ENCODE measurements around the gene L3MBTL3.
A peak's percentile ranks its signal among the peaks of the same experiment; 100 is the strongest.

Gene L3MBTL3

GRCh38 chr6:130018292-130018743 is at the start of gene L3MBTL3:
Gene L3MBTL3, plus strand, starts transcription at chr6:130018581. Its CDS starts 24,119 bp downstream, at chr6:130042700.
- DNase-seq (ENCODE audit: insufficient read length, low spot score) = peak; percentile 62
- no peak for TF ChIP-seq POLR2A (IDR thresholded peaks at IDR 0.05; ENCODE audit: low read depth, low read length)
- FAIRE-seq = no peak

DNA sequence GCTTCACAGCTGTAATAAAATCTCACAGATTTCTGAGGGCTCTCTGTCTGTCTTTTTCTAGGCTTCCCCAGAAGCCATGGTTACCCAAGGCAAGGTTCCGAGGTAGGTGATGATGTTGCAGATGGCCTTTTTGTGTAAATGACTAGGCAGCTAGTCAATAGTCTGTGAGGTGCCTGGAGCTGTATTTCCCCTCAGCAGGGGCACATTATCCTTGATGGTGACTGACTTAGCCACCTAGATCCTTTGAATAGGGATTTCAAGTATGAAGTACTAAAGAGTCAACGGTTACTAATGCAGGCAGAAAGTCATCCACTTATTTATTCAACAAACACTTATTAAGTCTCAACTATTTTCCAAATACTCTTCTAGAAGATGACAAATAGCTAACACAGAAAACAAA is 49.3 kb upstream of the L3MBTL3 start:
- no peak for DNase-seq (ENCODE audit: insufficient read length, low spot score)

DNA sequence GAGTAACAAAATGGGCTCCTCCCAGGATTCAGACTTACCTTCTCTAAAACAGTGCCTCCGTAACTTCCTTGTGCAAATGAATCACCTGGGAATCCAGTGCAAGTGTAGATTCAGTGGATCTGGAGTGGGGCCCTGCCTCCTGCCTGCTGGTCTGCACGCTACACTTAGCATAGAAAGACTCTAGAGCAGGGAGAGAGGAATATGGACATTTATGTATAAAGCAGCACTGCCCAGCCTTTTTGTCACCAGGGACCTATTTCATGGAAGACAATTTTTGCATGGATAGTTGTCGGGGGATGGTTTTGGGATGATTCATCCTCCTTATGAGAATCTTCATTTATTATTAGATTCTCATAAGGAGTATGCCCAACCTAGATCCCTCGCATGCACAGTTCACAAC is 42.3 kb upstream of the L3MBTL3 start:
- TF ChIP-seq POLR2A (IDR thresholded peaks at IDR 0.05; ENCODE audit: low read depth, low read length) = no peak
- no peak for DNase-seq (ENCODE audit: insufficient read length, low spot score)
- no peak for FAIRE-seq

More for the DNA sequence above, 49.3 kb upstream of the L3MBTL3 start:
- FAIRE-seq = no peak
- TF ChIP-seq POLR2A (IDR thresholded peaks at IDR 0.05; ENCODE audit: low read depth, low read length) = no peak

DNA sequence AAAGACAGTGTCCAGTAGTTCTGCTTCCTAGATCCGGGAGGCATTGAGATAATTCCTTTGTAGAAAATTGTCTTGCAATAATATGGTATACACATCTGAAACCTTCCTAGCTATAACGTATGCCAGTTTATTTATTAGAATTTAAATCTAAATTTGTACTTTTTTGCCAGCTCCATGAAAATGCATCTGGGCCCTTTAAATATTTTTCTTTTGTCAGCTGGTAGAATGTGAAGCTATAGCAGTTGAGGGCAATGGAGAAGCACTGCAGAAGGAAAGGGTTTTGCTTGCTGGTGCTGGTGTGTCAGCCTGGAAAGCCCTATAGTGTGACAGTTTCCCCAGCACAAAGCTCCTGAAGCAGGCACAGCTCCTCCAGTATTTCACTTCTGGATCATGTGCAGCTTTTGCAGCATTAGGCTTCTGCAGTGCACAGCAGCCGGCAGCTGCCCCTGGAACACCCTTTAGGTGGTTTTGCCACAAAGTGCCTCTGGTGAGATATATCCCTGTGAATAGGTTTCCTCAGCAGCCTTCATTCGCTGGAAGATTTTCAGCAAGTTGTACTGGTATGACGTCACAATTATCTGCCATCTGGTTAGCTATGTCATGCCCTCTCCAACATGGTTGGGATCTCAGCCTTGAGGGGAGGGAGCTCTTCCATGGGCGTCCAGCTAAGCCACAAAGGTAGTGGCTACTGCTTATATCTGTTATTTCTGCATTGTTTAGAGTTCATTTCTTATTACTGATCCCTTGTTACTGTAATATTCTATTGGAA is 40.0 kb upstream of the L3MBTL3 start:
- no peak for TF ChIP-seq POLR2A (IDR thresholded peaks at IDR 0.05; ENCODE audit: low read depth, low read length)
- no peak for FAIRE-seq
- DNase-seq (ENCODE audit: insufficient read length, low spot score) = no peak

DNA sequence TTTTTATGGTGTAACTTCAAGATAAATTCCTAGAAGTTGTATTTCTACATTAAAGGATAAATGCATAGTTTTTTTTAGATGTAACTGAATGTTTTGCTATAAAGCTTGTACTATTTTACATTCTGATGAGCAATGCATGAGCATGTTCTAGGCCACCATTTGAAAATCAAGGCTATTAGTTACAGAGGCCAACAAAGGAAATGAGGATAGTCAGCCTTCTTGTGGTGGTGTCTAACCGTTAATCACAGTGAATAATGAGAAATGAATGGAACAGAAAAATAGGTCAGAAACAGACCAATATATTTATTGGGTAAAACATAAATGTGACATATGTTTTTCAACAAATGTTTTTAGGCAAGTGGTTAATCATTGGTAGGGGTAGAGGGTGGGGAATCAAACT is 37.6 kb upstream of the L3MBTL3 start:
- no peak for DNase-seq (ENCODE audit: insufficient read length, low spot score)
- TF ChIP-seq POLR2A (IDR thresholded peaks at IDR 0.05; ENCODE audit: low read depth, low read length) = no peak
- FAIRE-seq = no peak

- DNase-seq (ENCODE audit: insufficient read length, low spot score) (no peak), FAIRE-seq (no peak)
- no peak for TF ChIP-seq POLR2A (IDR thresholded peaks at IDR 0.05; ENCODE audit: low read depth, low read length)
These were observed 36.8 kb upstream of the L3MBTL3 start for GRCh38 chr6:129981598-129981997.

- no peak for DNase-seq (ENCODE audit: insufficient read length, low spot score)
- TF ChIP-seq POLR2A (IDR thresholded peaks at IDR 0.05; ENCODE audit: low read depth, low read length) = no peak
- no peak for FAIRE-seq
These were observed 29.0 kb upstream of the L3MBTL3 start for GRCh38 chr6:129989396-129989795.

DNA sequence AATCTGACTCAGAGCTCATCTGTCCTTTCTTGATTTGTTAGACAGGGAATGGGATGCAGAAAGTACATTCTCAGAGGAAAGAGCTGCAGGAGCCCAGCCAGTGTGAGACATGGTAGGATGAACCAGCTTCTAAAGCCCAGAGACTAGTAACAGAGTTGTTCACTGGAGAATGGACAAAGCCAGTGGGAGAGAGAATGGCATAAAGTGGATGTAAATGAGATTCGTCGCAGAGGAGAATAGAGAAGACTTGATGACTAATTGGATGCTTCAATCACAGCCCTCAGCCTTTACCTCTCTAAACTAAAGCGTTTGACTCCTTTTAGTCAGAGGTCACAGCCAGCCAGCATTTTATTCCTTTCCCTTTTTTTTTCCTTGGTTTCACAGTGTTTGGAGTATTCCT is 25.5 kb upstream of the L3MBTL3 start:
- no peak for TF ChIP-seq POLR2A (IDR thresholded peaks at IDR 0.05; ENCODE audit: low read depth, low read length)
- no peak for FAIRE-seq
- no peak for DNase-seq (ENCODE audit: insufficient read length, low spot score)

- no peak for TF ChIP-seq POLR2A (IDR thresholded peaks at IDR 0.05; ENCODE audit: low read depth, low read length)
- DNase-seq (ENCODE audit: insufficient read length, low spot score) (no peak), FAIRE-seq (no peak)
These were observed 24.0 kb upstream of the L3MBTL3 start for GRCh38 chr6:129994410-129994809.

GRCh38 chr6:129996387-129996786 is 22.0 kb upstream of the L3MBTL3 start:
- DNase-seq (ENCODE audit: insufficient read length, low spot score) = no peak
- no peak for TF ChIP-seq POLR2A (IDR thresholded peaks at IDR 0.05; ENCODE audit: low read depth, low read length)
- no peak for FAIRE-seq

- FAIRE-seq = no peak
- no peak for TF ChIP-seq POLR2A (IDR thresholded peaks at IDR 0.05; ENCODE audit: low read depth, low read length)
- DNase-seq (ENCODE audit: insufficient read length, low spot score) = no peak
These were observed 17.6 kb upstream of the L3MBTL3 start for GRCh38 chr6:130000526-130001421.

GRCh38 chr6:130008236-130008873 is 10.0 kb upstream of the L3MBTL3 start:
- FAIRE-seq = no peak
- no peak for TF ChIP-seq POLR2A (IDR thresholded peaks at IDR 0.05; ENCODE audit: low read depth, low read length)
- no peak for DNase-seq (ENCODE audit: insufficient read length, low spot score)

GRCh38 chr6:130009146-130009545 is 9.2 kb upstream of the L3MBTL3 start:
- DNase-seq (ENCODE audit: insufficient read length, low spot score) = no peak
- no peak for TF ChIP-seq POLR2A (IDR thresholded peaks at IDR 0.05; ENCODE audit: low read depth, low read length)
- FAIRE-seq = no peak

GRCh38 chr6:130010387-130010786 is 8.0 kb upstream of the L3MBTL3 start:
- FAIRE-seq (no peak), DNase-seq (ENCODE audit: insufficient read length, low spot score) (no peak)
- no peak for TF ChIP-seq POLR2A (IDR thresholded peaks at IDR 0.05; ENCODE audit: low read depth, low read length)

Data from H54 (cell line).